Myocyte (in vitro differentiated cells): ENCODE data around the gene TMEM217. TPM values are rescaled to one million over a fixed set of nuclear protein-coding genes. Genes with fewer than 3 reads are reported as not detected.

Source experiments
- DNase-seq: peaks from one replicate; pipeline ENCODE4 v3.0.0-alpha.2; 2012; ENCODE audit warnings: low read depth
- total RNA-seq: library from RNA; depleted of rRNA; stranded (reverse); fragments of >200 nt; gene quantifications from 2 replicates; pipeline ENCODE4 v1.2.3, GENCODE V29; 2014

TMEM217 gene
- total RNA-seq, 1 donor from 2014 or later: 0.35 TPM

DNA sequence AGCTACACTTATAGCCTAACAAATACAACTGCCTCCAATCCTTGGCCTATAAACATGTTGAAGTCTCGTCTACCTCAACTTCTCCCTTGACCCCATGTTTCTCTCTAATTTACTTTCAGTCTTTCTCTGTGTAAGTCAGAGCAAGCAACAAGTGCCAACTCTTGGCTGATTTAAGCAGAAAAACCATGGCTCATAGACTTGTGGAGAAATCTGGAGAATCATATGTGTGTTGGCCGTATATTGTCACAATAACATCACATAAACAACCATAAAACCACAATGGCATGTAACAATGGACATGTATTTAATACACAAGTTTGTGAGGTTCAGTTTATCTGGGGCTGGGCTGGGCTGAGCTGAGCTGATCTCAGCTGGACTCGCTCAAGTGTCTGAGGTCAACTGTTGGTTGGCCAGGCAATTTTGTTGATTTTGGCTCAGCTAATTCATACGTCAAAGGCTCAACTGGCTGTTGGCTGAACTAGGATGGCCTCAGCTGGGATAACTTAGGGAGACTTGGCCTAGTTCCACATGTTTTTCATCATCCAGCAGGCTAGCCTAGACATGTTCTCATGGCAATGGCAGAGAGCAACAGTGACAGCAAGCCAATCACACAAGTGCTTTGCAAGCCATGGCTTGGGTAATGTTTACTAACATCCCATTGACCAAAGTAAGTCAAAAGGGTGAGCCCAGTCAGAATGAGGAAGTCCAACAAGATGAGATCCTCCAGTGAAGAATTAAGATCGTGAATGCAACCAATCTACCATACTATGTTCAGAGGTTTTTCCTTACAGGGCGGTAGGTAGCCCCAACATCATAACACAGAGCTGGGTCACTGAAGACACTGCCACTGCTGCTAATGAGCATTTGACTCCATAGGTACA lies 13.3 kb downstream of the TMEM217 start:
- peak; percentile 99 for DNase-seq

DNA sequence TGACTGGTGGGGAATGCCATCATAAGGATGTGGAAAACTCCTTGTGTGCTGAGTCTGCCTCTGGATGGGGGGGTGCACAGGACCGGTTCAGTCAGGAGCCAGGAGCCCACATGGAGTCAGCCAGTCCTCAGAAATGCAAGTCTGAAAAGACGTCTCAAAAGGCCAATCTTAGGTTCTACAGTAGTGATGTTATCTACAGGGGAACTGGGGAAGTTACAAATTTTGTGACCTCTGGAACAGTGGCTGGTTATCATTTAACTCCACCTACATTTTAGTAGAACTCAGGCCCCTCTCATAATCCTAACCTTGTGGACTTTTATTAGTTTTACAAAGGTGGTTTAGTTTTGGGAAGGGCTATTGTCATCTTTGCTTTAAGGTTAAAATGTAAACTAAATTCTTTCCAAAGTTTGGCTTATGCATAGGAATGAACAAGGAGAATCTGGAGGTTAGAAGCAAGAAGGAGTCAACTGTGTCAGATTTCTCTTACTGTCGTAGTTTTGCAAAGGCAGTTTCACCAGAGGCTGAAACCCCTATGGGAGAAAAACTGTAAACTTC lies 14.1 kb downstream of the TMEM217 start:
- no peak for DNase-seq

DNA sequence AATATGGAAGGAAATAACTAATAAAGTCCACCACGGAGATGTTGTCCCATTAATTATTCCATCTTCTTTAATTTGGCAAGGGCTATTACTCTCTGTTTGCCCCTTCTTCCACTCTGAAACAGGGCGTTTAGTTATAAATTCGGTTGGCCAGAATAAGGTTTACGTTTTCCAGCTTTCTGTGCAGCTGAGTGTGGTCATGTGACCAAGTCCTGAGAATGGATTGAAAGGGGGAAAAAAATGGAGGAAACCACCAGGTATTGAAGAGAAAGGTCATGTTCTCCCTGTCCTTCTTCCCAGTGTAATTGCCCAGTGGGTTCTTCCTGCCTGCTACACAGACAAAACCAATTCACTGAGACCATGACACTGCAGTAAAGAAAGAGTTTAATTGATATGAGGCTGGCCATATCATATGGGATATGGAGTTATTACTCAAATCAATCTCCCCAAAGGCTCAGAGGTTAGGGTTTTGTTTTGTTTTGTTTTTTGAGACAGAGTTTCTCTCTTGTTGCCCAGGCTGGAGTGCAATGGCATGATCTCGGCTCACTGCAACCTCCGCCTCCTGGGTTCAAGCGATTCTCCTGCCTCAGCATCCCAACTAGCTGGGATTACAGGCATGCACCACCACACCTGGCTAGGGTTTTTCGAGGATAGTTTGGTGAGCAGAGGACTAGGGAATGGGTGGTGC lies 14.7 kb downstream of the TMEM217 start:
- no peak for DNase-seq

DNA sequence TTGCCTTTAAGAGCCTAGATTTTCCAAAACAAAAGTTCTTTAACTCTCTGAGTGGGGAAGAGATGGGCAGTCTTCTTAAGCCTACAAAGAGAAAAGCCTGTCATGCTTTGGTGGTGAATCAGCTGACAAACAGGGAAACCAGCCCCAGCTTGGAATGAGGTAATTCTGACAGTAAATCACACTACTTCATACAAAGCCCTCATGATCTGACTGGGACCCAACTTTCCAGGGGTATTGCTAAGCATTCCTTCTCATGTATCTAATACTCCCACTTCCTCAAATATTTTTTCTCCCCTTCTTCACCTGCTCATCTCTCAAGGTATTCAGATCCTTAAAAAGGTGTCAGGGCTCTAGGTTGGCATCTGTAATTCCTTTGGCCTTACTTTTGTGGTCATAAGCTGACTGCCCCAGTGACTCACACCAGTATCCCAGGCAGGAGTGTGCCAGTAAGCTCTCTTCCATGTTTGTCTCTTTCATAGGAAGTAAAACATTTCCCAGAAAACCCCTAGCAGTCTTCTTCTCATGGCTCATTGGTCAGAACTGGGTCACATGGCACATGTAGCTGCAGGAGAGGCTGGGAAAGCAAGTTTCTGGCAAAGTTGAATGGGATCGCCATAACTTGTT lies 15.4 kb downstream of the TMEM217 start:
- peak; percentile 95 for DNase-seq

DNA sequence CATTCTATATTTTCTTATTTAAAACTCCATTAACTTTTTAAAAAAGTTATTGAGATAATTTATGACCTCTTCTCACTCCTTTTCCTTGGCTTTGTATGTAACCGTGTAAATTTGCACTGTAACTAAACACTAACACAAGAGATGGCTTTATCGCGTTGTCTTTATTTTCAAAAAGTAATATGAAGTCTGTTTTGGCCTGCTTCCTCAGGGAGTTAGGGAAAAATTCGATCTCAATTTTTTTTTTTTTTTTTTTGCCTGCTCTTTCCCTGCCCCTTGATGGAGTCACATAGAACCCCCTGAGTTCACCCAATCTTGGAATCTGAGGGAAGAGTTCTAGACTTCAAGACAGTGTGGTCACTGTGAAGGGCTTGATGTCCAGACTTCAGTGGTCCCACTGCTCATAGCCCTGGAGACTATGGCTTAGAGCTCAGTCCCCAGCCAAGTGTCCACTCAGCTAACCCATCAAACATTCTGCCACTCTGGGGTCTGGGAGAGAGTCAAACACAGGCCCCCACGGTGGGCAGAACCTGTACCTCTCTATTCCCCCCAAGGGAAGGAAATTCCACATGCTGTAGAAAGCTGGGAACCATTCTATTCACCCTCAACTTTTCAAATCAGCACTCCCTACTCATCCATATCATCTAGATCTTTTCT lies 16.0 kb downstream of the TMEM217 start:
- DNase-seq: no peak

DNA sequence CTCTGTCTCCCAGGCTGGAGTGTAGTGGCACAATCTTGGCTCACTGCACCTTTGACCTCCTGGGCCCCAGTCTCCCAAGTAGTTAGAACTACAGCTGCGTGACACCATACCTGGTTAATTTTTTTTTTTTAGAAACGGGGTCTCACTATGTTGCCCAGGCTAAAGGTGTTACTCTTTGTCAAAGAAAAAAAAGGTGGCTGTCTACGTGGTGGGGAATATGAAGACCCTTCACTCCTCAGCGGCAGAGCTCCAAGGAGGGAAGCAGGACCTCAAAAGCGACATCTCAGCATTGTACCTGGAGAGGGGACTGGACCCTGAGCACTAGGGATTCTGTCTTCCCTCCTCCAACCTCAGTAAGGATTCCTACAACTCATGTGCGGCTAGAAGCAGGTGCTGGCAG lies 16.8 kb downstream of the TMEM217 start:
- no peak for DNase-seq

DNA sequence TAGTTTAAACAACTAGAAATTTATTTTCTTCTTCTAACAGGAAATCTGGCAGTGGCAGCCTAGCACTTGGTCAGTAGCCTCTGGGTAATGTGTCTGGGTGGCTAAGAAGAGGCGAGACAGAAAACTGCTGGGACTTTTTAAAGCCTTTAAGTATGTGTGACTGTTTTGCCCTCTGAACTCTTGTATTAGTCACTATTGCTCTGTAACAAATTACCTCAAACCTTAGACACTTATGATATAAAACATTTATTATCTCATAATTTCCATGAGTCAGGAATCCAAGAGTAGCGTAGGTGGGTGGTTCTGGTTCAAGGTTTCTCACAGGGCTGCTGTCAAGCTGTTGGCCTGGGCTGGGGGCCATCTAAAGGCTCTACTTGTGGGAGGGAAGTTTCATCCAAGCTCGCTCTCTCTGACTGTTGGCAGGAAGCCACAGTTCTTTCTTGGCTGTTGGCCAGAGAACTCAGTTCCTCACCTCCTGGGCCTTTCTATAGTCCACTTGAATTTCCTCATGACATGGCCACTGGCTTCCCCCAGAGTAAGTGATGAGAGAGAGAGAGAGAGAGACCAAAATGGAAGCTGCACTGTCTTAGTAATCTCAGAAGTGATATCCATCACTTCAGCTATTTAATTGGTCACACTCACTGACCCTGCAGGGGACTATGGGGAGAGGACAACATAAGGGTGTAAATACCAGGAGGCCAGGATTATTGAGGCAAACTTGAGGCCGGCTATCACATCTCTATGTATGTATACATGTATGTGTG lies 17.8 kb downstream of the TMEM217 start:
- peak; percentile 78 for DNase-seq

DNA sequence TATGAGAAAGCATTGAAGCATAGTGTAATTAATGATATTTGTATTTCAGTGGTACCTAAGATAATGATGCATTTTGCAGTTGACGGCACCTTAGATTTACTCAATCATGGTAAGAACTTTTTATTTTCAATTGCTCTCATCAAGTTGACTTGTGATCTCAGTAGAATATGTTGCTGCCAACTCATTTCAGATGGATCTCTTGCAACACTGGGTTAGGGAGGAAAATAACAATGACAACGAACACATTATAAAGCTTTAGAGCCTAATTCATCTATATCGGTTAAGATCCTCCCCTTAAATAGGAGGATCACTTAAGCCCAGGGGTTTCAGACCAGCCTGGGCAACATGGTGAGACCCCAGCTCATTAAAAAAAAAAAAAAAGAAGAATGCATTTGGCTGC lies 18.4 kb downstream of the TMEM217 start:
- DNase-seq: no peak

DNA sequence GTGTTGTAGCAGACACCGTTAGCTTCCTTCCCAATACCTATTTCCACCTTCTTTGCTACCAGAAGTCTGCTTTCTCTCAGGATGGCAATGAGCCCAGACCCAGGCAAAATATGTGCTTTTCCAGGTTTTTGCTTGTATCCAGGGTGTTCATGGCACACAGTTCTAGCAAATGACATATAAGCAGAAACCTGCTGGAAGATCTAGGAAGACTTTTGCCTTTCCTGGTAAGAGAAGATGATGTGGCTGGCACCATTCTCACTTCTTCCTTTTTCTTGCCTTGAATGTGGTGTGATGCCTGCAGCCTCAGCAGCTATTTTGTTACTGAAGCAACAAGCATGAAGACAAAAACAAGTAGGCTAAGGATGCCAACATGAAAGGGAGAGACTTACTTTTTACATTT lies 19.6 kb downstream of the TMEM217 start:
- DNase-seq: no peak

DNA sequence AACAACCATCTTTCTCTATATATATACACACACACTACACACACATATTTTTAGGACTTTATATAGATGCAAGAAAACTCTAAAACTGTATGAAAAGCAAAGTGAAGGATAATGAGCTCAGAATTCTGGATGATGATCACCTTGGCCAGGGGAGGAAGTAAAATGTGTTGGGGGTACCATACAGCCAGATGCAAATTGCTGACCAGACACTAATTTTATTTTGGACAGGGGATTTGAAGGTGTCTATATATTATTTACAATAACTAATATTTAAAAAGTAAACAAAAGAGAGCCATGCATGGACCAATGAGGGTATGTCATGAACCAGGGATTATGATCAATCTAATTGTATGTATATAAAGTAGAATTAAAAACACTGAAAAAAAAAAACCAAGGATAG lies 20.2 kb downstream of the TMEM217 start:
- DNase-seq: no peak

DNA sequence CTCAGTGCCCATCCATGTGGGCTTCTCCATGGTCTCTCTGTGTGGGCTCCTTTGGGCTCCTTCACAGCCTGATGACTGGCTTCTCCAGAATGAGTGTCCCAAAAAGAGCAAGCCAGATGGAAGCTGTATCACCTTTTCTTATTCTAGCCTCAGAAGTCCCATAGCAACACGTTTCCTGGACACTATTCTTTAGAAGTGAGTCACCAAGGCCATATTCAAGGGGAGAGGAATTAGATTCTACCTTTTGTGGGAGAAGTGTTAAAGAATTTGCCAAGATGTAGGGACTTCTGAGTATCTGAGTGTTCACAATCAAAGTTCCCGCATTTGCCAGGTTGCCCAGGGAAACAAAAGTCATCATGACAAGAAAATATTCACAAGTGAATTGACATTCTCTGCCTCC lies 21.0 kb downstream of the TMEM217 start:
- DNase-seq: no peak

DNA sequence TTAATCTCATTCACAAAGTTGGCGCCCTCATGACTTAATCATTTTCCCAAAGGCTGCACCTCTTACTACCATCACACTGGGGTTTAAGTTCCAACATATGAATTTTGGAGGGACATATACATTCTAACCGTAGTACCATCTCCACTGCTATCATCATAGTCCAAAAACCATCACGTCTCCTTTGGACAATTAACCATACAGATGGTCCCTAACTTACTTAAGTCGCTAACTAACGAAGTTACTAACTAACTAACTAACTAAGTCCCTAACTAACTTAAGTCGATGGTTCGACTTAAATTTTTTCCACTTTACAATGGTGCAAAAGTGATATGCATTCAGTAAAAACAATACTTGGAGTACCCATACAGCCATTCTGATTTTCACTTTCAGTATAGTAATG lies 24.4 kb downstream of the TMEM217 start:
- no peak for DNase-seq

DNA sequence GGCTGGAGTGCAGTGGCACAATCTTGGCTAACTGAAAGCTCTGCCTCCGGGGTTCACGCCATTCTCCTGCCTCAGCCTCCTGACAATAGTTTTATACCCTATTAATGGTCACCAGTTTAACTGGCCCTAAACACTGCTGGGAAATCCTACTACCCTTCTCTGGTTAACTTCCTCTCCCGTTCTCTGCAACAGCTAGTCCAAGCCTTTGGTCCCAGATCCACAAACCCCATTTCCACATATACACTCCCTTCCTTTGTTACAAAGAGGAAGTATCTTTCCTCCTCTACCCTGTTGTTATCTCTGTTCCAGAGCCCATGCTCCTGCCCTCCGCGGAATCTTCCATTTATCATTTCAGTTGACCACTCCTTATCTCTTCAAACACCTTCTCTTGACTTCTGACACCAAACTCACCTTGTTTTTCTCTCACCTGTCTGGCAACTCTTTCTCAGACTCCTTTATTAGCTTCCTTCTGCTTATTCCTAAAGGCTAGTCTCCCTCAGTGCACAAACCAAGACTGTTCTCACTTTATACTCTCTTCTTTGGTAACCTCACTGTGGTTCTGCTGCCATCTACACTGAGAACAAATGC lies 25.4 kb downstream of the TMEM217 start:
- DNase-seq: no peak

DNA sequence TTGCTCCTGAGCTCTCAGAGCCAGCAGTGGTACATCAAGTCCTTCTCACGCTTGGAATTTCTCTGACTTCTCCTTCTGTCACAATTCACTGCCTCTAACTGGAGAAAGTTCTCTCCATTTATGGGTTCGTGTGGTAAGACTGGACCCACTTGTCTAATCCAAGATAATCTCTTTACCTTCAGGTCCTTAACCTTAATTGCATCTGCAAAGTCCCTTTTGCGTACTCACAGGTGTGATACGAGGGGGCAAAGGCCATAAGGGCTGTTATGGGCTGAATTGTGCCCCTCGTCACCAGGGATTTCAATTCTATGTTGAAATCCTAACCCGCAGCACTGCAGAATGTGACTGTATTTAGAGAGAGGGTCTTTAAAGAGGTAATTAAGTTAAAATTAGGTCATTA lies 27.8 kb downstream of the TMEM217 start:
- no peak for DNase-seq

DNA sequence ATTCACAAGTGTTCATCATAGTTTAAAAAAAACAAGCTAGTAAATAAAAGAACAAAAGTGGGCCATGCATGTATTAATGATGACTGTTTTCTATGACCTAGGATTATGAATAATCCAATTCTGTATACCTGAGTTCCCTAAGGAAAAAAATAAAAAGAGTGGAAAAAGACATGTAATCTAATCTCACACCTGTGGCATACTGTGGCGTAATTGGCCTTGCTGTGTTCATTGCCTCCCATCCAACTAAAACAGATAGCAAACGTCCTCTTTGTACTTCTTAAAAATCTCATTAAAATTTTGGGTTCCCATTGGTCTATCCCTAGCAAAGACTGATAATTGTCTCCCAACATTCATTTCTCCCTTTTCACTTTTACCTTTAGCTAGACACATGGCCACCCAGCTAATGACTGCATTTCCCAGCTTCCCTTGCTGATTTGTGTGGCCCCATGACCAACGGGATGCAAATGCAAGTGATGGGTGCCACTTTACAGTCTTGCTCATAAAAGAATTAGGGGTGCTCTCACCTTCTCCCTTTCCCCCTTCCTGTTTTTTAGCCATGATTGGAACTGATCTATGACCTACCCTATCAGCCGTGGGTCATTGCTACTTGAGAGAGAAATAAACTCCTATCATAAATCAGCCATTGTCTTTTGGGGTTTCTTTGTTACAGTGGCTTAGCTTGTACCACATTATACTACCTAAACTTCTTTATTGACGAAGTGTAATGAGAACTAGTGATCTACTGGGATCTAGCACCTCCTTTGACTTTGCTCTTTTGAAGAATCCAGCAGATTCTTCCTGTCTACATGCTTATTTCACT lies 32.4 kb downstream of the TMEM217 start:
- no peak for DNase-seq

DNA sequence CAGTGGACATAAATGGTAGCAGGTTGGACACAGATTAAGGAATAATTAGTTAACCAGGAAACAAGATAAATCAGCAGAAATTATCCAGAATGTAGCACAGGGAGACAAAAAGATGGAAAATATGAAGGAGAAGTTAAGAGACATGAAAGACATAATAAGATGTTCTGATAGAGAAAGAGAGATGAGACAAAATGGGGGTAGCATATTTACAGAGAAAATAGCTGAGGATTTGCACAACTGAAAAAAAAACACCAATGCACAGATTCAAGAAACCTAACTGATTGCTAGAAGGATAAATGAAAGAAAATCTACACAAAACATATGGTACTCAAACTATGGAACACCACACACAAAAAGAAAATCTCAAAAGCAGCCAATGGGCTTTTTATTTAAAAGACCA lies 35.0 kb downstream of the TMEM217 start:
- no peak for DNase-seq

DNA sequence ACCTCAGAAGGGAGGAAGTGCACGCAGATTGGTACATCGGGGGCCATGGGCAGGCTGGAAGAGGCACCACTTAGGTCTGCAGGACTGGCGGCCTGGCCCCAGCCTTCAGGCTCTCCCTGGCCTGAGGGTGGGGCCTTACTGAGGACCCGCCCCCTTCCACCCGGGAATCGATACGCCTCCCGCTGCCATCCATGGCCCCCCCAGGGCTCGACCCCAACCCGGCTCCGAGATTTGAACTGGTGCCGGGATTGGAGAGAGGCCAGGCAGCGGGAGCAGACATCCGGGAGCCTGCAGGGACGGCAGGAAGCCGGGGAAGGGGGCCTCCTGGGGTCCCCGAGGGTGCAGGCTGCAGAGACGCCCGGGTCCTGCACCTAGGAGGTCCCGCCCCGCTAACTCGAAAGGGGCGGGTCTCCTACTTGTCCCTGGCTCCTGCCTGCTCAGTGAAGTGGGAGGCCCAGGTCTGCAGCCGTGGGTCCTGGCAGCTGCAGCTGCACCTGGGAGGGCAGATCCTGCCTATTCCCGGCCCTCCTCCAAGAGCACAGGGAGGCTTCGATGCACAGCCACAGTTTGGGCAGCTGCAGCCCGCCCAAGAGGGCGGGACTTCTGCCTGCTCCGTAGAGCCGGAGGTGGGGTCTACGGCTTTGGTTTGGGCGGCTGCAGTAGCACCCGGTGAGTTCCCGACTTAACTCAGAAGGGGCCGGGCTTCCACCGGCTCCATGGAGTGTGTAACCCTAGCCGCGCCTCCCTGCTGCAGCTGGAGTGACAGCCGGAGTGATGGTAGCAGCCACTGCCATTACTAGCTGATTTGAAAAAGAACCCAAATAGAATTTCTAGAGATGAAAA lies 35.6 kb downstream of the TMEM217 start:
- peak; percentile 89 for DNase-seq

DNA sequence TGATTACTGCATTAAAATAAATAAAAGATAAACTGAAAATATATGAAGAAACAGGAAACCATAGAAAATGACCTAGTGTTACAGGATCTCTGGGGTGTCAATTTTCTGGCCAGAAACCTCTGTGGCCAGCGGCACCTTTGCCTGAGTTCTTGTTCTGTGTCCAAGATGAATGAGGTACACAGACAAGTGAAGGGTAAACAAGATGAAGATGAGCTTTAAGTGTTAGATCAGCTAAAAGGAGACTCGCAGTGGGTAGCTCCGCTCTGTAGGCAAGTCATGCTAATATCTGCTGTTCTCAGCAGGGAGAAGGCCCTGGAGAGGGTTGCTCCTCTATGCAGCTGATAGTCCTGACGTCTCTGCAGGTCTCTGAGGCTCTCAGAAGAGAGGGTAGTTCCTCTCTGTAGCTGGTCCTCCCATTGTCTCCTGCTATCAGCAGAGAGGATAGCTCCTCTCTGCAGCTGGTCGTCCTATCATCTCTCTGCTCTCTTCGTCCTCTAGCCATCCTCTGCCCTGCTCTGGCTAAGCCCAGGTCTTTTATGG lies 36.3 kb downstream of the TMEM217 start:
- no peak for DNase-seq
